Smooth muscle cell (in vitro differentiated cells): ENCODE results near the gene LATS2. TPM values are rescaled to one million over a fixed set of nuclear protein-coding genes. Genes with fewer than 3 reads are reported as not detected.

Experiments
- DNase-seq: peaks from one replicate; lab custom pipeline; 2025; ENCODE audit not compliant: unreplicated experiment; lab: John Stamatoyannopoulos, UW
- H2AFZ ChIP-seq: fragments of 200-600 bp; sonication (generic); 2 replicates; pipeline ENCODE4 v1.6.0; 2016; ENCODE audit warnings: antibody characterized with exemption, low read depth, mild to moderate bottlenecking
- H3F3A ChIP-seq: fragments of 200-600 bp; sonication (generic); 2 replicates; pipeline ENCODE4 v1.6.0; 2017; ENCODE audit warnings: antibody characterized with exemption, low read depth
- H3K27ac ChIP-seq: fragments of 200-600 bp; sonication (generic); 2 replicates; pipeline ENCODE4 v1.5.1; 2016; ENCODE audit warnings: low read depth, mild to moderate bottlenecking
- H3K27me3 ChIP-seq: fragments of 200-600 bp; sonication (generic); 2 replicates; pipeline ENCODE4 v1.6.1; 2016; ENCODE audit warnings: low read depth, mild to moderate bottlenecking
- H3K36me3 ChIP-seq: fragments of 200-600 bp; sonication (generic); 2 replicates; pipeline ENCODE4 v1.5.1; 2016; ENCODE audit warnings: low read depth
- H3K4me1 ChIP-seq: fragments of 200-600 bp; sonication (generic); 2 replicates; pipeline ENCODE4 v1.5.1; 2016; ENCODE audit warnings: low read depth
- H3K4me2 ChIP-seq: fragments of 200-600 bp; sonication (generic); 2 replicates; pipeline ENCODE4 v1.6.0; 2016; ENCODE audit warnings: mild to moderate bottlenecking
- H3K4me3 ChIP-seq: fragments of 200-600 bp; sonication (generic); 2 replicates; pipeline ENCODE4 v1.5.1; 2016; ENCODE audit warnings: mild to moderate bottlenecking
- H3K79me2 ChIP-seq: fragments of 200-600 bp; sonication (generic); 2 replicates; pipeline ENCODE4 v1.6.0; 2016; ENCODE audit warnings: low read depth, mild to moderate bottlenecking
- H3K9ac ChIP-seq: fragments of 200-600 bp; sonication (generic); 2 replicates; pipeline ENCODE4 v1.6.0; 2016; ENCODE audit warnings: low read depth
- H3K9me3 ChIP-seq: fragments of 200-600 bp; sonication (generic); replicated peaks from 2 replicates; pipeline ENCODE4 v1.5.1; 2016; ENCODE audit warnings: low read depth
- H4K20me1 ChIP-seq: fragments of 200-600 bp; sonication (generic); 2 replicates; pipeline ENCODE4 v1.6.0; 2016; ENCODE audit warnings: low read depth
- CTCF ChIP-seq: fragments of 200-600 bp; sonication (generic); IDR thresholded peaks from 2 replicates; pipeline ENCODE4 v1.5.1; 2017; ENCODE audit warnings: borderline replicate concordance, mild to moderate bottlenecking, antibody characterized with exemption; ENCODE audit not compliant: insufficient read depth, poor library complexity, severe bottlenecking
- WGBS: methylation state at CpG from one replicate; pipeline ENCODE4 v1.1.7; 2016; ENCODE audit warnings: low lambda C conversion rate; 5-methylcytosine and 5-hydroxymethylcytosine counted together
- polyA plus RNA-seq: library from polyadenylated mRNA; unstranded; fragments of >200 nt; fragmentation: Nextera tagmentation; extraction: Ambion mirVana; gene quantifications from 2 replicates; pipeline ENCODE4 v1.2.1, GENCODE V29; 2016
- total RNA-seq: library from RNA; depleted of rRNA; stranded (reverse); fragments of >200 nt; gene quantifications from 2 replicates; pipeline ENCODE4 v1.2.3, GENCODE V29; 2014

The LATS2 gene
- total and polyA plus RNA-seq, 2 experiments from 2014 or later, result 6.9 to 20.8 TPM

- no peaks in the 10 kb centered on the region for H4K20me1 ChIP-seq
- no peaks in the 10 kb centered on the region for H3K4me1 ChIP-seq
- no peaks in the 10 kb centered on the region for H3K79me2 ChIP-seq
- no peaks in the 10 kb centered on the region for H3K36me3 ChIP-seq
- H3K27ac ChIP-seq, result peak overlapping the region; percentile 23
- H2AFZ ChIP-seq, result peak overlapping the region; percentile 53
- peak overlapping the region; percentile 83 for H3K4me2 ChIP-seq
- peaks cover 5% of the 10 kb centered on the region for H3F3A ChIP-seq
- TF ChIP-seq CTCF, result no peak
- peak overlapping the region; percentile 52 for H3K4me3 ChIP-seq
- WGBS, result 50% methylated on average over 9 of the region's 9 CpGs
- H3K9me3 ChIP-seq, result no peaks in the 10 kb centered on the region
- H3K27me3 ChIP-seq, result no peaks in the 10 kb centered on the region
- H3K9ac ChIP-seq, result peak overlapping the region; percentile 52
- DNase-seq, result no peak
These were observed 13.6 kb upstream of the LATS2 start for GRCh38 chr13:21075011-21075378.

- DNase-seq, result no peak
- no peaks in the 10 kb centered on the region for H3K27me3 ChIP-seq
- H3K4me2 ChIP-seq, result peak overlapping the region; percentile 83
- no peaks in the 10 kb centered on the region for H3K4me1 ChIP-seq
- peak overlapping the region; percentile 52 for H3K9ac ChIP-seq
- no peaks in the 10 kb centered on the region for H3K36me3 ChIP-seq
- 75% methylated on average over 10 of the region's 10 CpGs for WGBS
- H3K27ac ChIP-seq, result peak overlapping the region; percentile 23
- peaks cover 4% of the 10 kb centered on the region for H3F3A ChIP-seq
- H3K4me3 ChIP-seq, result no peak overlapping the region
- H3K9me3 ChIP-seq, result no peaks in the 10 kb centered on the region
- no peak for TF ChIP-seq CTCF
- H4K20me1 ChIP-seq, result no peaks in the 10 kb centered on the region
- H2AFZ ChIP-seq, result peak overlapping the region; percentile 53
- no peaks in the 10 kb centered on the region for H3K79me2 ChIP-seq
These were observed 13.2 kb upstream of the LATS2 start for GRCh38 chr13:21074546-21074945.

GRCh38 chr13:21071924-21072323 lies 10.5 kb upstream of the LATS2 start:
- Histone ChIP-seq H3F3A (no peaks in the 10 kb centered on the region), H4K20me1 (no peaks in the 10 kb centered on the region), H3K36me3 (no peaks in the 10 kb centered on the region)

More at GRCh38 chr13:21071924-21072323, 10.5 kb upstream of the LATS2 start:
- no peak for TF ChIP-seq CTCF
- no peaks in the 10 kb centered on the region for H3K79me2 ChIP-seq
- DNase-seq, result no peak
- no peaks in the 10 kb centered on the region for H3K27me3 ChIP-seq
- H3K4me2 ChIP-seq, result no peak overlapping the region
- H3K4me3 ChIP-seq, result no peak overlapping the region
- H3K9me3 ChIP-seq, result no peaks in the 10 kb centered on the region
- no peaks in the 10 kb centered on the region for H3K4me1 ChIP-seq
- no peak overlapping the region for H3K9ac ChIP-seq
- no peak overlapping the region for H2AFZ ChIP-seq
- H3K27ac ChIP-seq, result no peak overlapping the region
